Measurements from ENCODE around the gene XK.

The XK gene

GRCh38 chrX:37779857-37780256, 94.3 kb downstream of the XK start, which contains the start of gene CYBB:
Gene CYBB, plus strand, starts transcription at chrX:37780059. Its CDS starts 19 bp downstream, at chrX:37780078.
- no peak within 1 kb of the TSS for H3K4me3 ChIP-seq (replicated peaks; ENCODE audit: low read depth, low read length)
- TF ChIP-seq CTCF (IDR thresholded peaks at IDR 0.05; ENCODE audit: low read length, missing control alignments), result no peak
- no peak for DNase-seq (ENCODE audit: low read depth)

- DNase-seq (ENCODE audit: low read depth), result no peak
- no peak overlapping the region for H3K4me3 ChIP-seq (replicated peaks; ENCODE audit: low read depth, low read length)
- no peak for TF ChIP-seq CTCF (IDR thresholded peaks at IDR 0.05; ENCODE audit: low read length, missing control alignments)
These were observed 95.5 kb downstream of the XK start for GRCh38 chrX:37781081-37781480.
